GM18951 (cell line): ENCODE measurements around the gene ALX4.

ENCODE experiments used
- POLR2A ChIP-seq: IDR thresholded peaks from 4 replicates; pipeline ENCODE4 v1.6.1; 2011; ENCODE audit warnings: mild to moderate bottlenecking; ENCODE audit not compliant: insufficient read length, insufficient read depth; ENCODE audit errors: extremely low read depth
- in situ Hi-C: fragments of 300-500 bp; cut with MboI; formaldehyde crosslinking; loops from one replicate; pipeline ENCODE4 v1.12.0; 2022; ENCODE audit warnings: low sequenced_read_pairs, mixed read lengths, inconsistent platforms; ENCODE audit not compliant: unreplicated experiment

The ALX4 gene

GRCh38 chr11:44288133-44288526 is 21.8 kb downstream of the ALX4 start:
- no peak for TF ChIP-seq POLR2A
- in situ Hi-C loops: loop anchor here (5.0 kb wide), 1 partner anchor 249 kb away; no protein-coding TSS in a partner anchor

GRCh38 chr11:44286911-44287310 is 23.0 kb downstream of the ALX4 start:
- TF ChIP-seq POLR2A: no peak
- in situ Hi-C loops: loop anchor here (5.0 kb wide), 1 partner anchor 250 kb away; no protein-coding TSS in a partner anchor

DNA sequence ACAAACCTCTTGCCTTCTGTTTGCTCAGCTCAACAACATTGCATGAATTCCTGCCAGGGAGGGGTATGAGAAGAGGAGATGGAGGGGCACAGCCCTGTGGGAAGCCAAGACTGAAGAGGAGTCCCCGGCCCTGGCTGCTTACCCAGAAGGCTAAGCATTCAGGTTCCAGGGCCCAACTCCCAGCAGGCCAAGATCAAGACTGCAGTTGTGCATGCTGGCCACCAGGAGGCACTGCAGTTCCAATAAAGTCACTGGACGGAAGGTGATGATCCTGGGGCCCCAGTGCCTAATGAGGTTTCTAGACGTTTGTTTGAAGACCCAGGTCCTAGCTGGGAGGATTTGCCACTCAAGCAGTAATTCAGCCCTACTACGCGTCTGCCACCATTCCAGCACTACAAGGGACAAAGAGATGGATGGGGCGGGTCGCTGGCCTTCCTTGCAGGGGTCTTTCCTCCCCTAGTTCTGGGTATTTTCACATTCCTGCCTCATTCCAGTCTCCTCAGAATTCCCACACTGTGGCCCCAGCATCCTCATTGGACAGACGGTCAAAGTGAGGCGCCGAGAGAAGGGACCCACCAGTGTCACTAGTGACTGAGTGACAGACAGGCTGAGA is 23.6 kb downstream of the ALX4 start:
- in situ Hi-C loops: loop anchor here (5.0 kb wide), 1 partner anchor 251 kb away; no protein-coding TSS in a partner anchor
- no peak for TF ChIP-seq POLR2A

- TF ChIP-seq POLR2A: no peak
- in situ Hi-C loops: loop anchor here (5.0 kb wide), 1 partner anchor 252 kb away; no protein-coding TSS in a partner anchor
These were observed 24.2 kb downstream of the ALX4 start for GRCh38 chr11:44285756-44286155.

DNA sequence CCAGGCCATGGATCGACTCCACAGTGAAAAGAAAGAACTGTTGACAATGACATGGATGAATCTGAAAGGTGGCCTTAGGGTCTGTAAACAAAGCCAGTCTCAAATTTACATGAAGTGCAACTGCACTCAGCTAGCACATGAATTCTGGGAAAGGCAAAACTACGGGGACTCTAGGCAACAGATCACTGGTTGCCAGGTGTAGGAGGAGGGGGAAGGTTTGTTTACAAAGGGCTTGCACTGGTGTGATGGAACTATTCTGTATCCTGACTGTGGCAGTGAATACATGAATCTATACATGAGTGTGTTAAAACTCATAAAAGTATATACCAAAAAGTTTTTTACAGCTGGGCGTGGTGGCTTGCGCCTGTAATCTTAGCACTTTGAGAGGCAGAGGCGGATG is 27.3 kb downstream of the ALX4 start:
- in situ Hi-C loops: no loop called here
- TF ChIP-seq POLR2A: no peak

GRCh38 chr11:44281151-44281550 is 28.8 kb downstream of the ALX4 start:
- no peak for TF ChIP-seq POLR2A
- in situ Hi-C loops: no loop called here

GRCh38 chr11:44280257-44280656 is 29.7 kb downstream of the ALX4 start:
- in situ Hi-C loops: no loop called here
- no peak for TF ChIP-seq POLR2A

- TF ChIP-seq POLR2A: no peak
- in situ Hi-C loops: loop anchor here (10.0 kb wide), 1 partner anchor 165 kb away; no protein-coding TSS in a partner anchor
These were observed 30.5 kb downstream of the ALX4 start for GRCh38 chr11:44279483-44279882.

GRCh38 chr11:44277196-44278090 is 32.5 kb downstream of the ALX4 start:
- in situ Hi-C loops: loop anchor here (10.0 kb wide), 1 partner anchor 163 kb away; no protein-coding TSS in a partner anchor

GRCh38 chr11:44275961-44276550 is 33.9 kb downstream of the ALX4 start:
- no peak for TF ChIP-seq POLR2A
- in situ Hi-C loops: loop anchor here (10.0 kb wide), 1 partner anchor 161 kb away; no protein-coding TSS in a partner anchor

More at GRCh38 chr11:44277196-44278090, 32.5 kb downstream of the ALX4 start:
- TF ChIP-seq POLR2A: no peak

DNA sequence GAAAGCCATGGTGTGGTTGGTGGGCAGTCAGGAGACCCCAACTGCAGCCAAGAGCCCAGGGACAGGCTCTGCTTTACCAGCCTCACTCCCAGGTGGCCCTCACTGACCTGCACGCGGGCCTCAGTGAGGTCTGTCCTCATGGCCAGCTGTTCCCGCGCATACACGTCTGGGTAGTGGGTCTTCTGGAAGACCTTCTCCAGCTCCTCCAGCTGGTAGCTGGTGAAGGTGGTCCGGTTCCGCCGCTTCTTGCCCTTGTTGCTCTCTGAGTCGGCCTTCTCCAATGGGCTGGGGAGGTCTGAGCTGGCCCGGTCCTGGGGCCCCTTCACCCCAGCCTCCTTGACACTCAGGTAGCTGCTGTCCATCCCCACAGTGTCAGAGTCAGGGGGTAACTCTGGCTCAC is 34.7 kb downstream of the ALX4 start:
- no peak for TF ChIP-seq POLR2A
- in situ Hi-C loops: loop anchor here (10.0 kb wide), 1 partner anchor 160 kb away; no protein-coding TSS in a partner anchor

DNA sequence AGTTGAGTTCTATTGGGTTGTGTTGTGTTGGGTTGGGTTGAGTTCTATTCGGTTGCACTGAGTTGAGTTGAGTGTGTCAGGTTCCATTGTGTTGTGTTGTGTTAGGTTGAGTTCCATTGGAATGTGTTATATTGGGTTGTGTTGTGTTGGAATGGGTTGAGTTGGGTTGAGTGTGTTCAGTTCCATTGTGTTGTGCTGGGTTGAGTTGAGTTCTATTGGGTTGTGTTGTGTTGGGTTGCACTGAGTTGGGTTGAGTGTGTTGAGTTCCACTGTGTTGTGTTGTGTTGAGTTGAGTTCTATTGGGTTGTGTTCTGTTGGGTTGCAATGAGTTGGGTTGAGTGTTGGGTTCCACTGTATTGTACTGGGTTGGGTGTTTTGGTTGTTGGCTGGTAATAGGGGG is 35.5 kb downstream of the ALX4 start:
- TF ChIP-seq POLR2A: no peak
- in situ Hi-C loops: loop anchor here (10.0 kb wide), 1 partner anchor 160 kb away; no protein-coding TSS in a partner anchor

- in situ Hi-C loops: loop anchor here (10.0 kb wide), 1 partner anchor 156 kb away; no protein-coding TSS in a partner anchor
- no peak for TF ChIP-seq POLR2A
These were observed 38.7 kb downstream of the ALX4 start for GRCh38 chr11:44271286-44271685.
